ENCODE results near the gene GLDN. TPM values are rescaled to one million over a fixed set of nuclear protein-coding genes. Genes with fewer than 3 reads are reported as not detected.

Gene GLDN
- total and polyA plus RNA-seq, 2 experiments from 2014 or later: 0.32 to 1.2 TPM

DNA sequence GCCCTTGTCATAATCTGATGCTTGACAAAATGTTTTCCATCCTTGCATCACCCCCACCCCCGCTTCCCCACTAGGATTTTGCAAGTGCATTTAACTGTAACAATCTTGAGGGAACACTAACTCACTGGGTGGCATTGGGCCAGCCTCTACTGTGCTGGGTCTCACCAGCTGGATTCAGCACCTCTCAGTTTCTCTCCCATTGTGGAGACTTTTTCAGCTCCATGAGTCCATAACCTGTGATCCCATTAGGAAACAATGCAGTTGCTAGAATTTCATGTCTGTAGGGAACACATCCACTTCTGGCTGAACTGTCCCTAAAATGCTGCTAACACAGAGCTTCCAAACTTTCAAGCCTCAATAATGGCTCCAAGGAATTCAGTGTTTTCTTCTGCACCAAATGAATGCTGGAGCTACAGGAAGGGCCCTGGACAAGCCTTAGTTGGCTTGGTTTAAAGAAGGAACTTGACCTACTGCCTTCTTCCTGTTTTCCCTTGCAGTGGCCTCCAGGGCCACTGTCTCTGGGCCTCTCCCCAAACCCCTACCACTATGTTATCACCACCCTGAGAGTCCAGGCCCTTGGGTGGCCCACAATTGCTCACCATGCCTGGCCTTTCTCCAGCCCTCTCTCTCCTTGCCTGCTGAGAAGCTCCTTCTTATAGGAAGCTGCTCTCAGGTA lies 18.7 kb upstream of the GLDN start (continued):
- no peak for TF ChIP-seq POLR2AphosphoS5 (IDR thresholded peaks at IDR 0.05; ENCODE audit: low read depth)

GRCh38 chr15:51323749-51324148 lies 17.7 kb upstream of the GLDN start:
- TF ChIP-seq EZH2phosphoT487 (IDR thresholded peaks at IDR 0.05; ENCODE audit: unreplicated experiment) (no peak), EZH2 (IDR thresholded peaks at IDR 0.05; ENCODE audit: low read depth, unreplicated experiment) (no peak), CREB1 (CRISPR knock-in tag; IDR thresholded peaks at IDR 0.05; ENCODE audit: low read depth) (no peak), ZNF462 (CRISPR knock-in tag; IDR thresholded peaks at IDR 0.05) (no peak)
- Histone ChIP-seq H2AFZ (0 out of 2 replicates have a peak overlapping the region, but pooled peaks have one; percentile 52), H3K4me1 (ENCODE audit: insufficient read depth) (no peaks in the 10 kb centered on the region), H3K9me2 (ENCODE audit: insufficient read depth) (peaks cover 4% of the 10 kb centered on the region), H3K27ac (ENCODE audit: low read depth) (no peak overlapping the region), H3F3A (replicated peaks; ENCODE audit: low read depth) (no peaks in the 10 kb centered on the region), H3K79me2 (replicated peaks; ENCODE audit: insufficient read depth) (no peaks in the 10 kb centered on the region), H3K4me2 (no peak overlapping the region), H3K27me3 (ENCODE audit: insufficient read depth) (no peaks in the 10 kb centered on the region), H3K36me3 (ENCODE audit: insufficient read depth) (no peaks in the 10 kb centered on the region), H4K20me1 (replicated peaks; ENCODE audit: insufficient read depth) (no peaks in the 10 kb centered on the region), H3K4me3 (no peak overlapping the region)
- Mint-ChIP-seq H3K9me3 (no peaks in the 10 kb centered on the region), H3K36me3 (ENCODE audit: low read depth) (no peaks in the 10 kb centered on the region), H3K4me3 (no peak overlapping the region), H3K27me3 (ENCODE audit: insufficient read depth, low read depth, poor library complexity) (no peaks in the 10 kb centered on the region), H3K4me1 (peaks cover 9% of the 10 kb centered on the region; the same call in 2 of the 3 replicates), H3K27ac (no peak overlapping the region)
- DNase-seq (ENCODE audit: low spot score) (no peak), ATAC-seq (no peak)

Data from GM23338 (cell line).